Bronchial epithelial cell (primary cell): ENCODE measurements around the gene RASSF4. TPM values are rescaled to one million over a fixed set of nuclear protein-coding genes. Genes with fewer than 3 reads are reported as not detected.
A peak's percentile ranks its signal among the peaks of the same experiment; 100 is the strongest.

Experiments used
- DNase-seq: peaks from one replicate; pipeline ENCODE4 v3.0.0-alpha.2; 2010; ENCODE audit warnings: low read depth
- FAIRE-seq: peaks from 2 replicates; lab custom pipeline; 2011; peaks lifted over from hg19 to GRCh38; lab: Jason Lieb, UNC
- H3K27me3 ChIP-seq: 2 replicates; pipeline ENCODE4 v1.5.1; 2011; ENCODE audit warnings: low read length; ENCODE audit not compliant: control insufficient read depth, insufficient read depth
- H3K36me3 ChIP-seq: 2 replicates; pipeline ENCODE4 v1.5.1; 2011; ENCODE audit warnings: low read length; ENCODE audit not compliant: control insufficient read depth, insufficient read depth
- H3K4me3 ChIP-seq: 2 replicates; pipeline ENCODE4 v1.5.1; 2011; ENCODE audit warnings: mild to moderate bottlenecking, low read depth, low read length, control low read depth
- total RNA-seq: library from RNA; depleted of rRNA; stranded (reverse); fragments of >200 nt; gene quantifications from 2 replicates; pipeline ENCODE4 v1.2.1, GENCODE V29; 2014
- TF ChIP-seq, protein P1 (sequence below): IDR thresholded peaks from 2 replicates; pipeline ENCODE4 v1.5.1; 2011; ENCODE audit warnings: mild to moderate bottlenecking, moderate library complexity, low read length, control low read depth, inconsistent platforms; ENCODE audit not compliant: insufficient read depth, severe bottlenecking

Gene RASSF4
- total RNA-seq, 1 donor from 2014 or later, result 0.26 TPM

DNA sequence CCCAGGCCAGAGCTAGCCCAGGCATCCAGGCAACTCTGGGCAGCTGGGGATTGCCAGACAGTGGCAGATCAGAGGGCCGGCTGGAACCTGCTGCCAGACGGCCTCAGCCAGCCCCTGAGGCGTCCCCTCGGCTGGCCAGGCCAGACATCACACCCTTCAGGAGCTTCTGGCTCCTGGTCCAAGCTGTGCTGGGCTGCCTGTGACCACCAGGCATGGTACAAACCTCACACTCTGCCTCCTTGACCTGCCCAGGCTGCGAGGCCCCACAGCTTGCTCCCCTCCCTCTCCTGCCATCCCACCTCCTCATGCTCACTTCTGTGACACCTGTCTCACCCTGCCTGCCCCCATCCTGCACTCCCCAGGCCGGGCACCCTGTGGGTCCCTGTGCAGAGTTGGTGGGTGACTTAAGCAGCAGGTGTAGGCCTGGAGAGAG, 13.3 kb downstream of the RASSF4 start:
- Histone ChIP-seq H3K36me3 (no peaks in the 10 kb centered on the region), H3K4me3 (no peak overlapping the region), H3K27me3 (no peaks in the 10 kb centered on the region)
- DNase-seq (no peak), FAIRE-seq (no peak)
- TF ChIP-seq, protein P1, sequence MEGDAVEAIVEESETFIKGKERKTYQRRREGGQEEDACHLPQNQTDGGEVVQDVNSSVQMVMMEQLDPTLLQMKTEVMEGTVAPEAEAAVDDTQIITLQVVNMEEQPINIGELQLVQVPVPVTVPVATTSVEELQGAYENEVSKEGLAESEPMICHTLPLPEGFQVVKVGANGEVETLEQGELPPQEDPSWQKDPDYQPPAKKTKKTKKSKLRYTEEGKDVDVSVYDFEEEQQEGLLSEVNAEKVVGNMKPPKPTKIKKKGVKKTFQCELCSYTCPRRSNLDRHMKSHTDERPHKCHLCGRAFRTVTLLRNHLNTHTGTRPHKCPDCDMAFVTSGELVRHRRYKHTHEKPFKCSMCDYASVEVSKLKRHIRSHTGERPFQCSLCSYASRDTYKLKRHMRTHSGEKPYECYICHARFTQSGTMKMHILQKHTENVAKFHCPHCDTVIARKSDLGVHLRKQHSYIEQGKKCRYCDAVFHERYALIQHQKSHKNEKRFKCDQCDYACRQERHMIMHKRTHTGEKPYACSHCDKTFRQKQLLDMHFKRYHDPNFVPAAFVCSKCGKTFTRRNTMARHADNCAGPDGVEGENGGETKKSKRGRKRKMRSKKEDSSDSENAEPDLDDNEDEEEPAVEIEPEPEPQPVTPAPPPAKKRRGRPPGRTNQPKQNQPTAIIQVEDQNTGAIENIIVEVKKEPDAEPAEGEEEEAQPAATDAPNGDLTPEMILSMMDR, result no peak

DNA sequence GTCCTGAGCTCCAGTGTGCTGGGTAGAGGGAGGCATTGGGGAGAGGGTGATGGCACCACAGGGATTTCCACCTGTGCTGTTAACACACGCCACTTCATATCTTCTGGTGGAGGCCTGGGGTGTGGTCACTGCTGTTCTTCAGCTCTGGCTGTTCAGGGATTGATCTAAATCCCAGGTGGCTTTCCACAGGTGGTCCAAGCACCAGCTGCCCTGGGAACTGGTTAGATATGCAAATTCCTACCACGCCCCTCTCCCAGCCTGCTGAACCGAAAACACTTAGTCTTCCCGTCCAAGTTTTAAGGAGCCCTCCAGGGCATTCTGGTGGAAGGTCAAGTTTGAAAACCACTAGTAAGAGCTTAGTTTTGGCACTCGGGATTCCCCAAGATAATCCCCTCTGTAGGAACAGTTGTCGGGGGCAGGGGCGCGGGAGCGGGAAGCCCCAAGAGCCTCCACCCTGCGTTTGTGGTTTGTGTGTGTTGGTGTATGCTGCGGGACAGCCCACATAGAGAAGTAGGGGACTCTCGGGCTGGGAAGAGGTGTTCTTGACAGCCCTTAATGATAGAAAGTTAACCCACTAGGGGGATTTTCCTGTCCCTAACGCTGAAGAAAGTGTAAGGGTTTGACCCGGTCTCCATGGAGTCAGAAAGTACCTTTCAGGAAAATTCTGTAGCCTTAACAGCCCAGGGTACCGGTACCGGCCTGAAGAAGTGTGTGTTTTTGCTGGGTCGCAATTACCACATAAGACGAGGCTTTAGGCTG, 13.9 kb downstream of the RASSF4 start:
- FAIRE-seq, result no peak
- TF ChIP-seq, protein P1, result no peak
- no peaks in the 10 kb centered on the region for H3K27me3 ChIP-seq
- DNase-seq, result no peak
- H3K36me3 ChIP-seq, result no peaks in the 10 kb centered on the region
- no peak overlapping the region for H3K4me3 ChIP-seq

DNA sequence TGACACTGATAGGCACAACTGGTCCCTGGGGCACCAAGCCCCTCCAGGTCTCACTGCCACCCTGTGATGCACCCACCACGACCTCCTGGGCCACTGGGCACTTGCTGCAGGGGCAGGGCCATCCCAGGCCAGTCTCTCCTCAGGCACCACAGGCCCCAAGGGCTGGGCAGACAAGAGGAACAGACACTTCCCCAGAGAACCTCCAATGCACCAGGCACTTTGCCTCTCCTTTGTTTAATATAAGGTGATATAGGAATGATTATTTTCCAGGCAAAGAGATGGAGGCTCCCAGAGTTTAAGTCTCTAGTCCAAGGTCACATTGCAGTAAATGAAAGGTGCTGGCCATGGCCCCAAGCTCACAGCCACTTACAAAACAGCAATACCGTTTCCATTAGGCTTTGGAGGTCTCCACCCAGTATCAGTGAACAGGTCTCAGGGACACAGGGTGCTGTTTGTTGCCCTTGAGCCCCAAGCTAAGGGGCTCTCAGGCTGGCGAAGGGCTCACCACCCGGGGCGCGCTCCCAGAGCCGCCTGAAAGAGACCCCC, 14.6 kb downstream of the RASSF4 start:
- peak overlapping the region; percentile 50 for H3K4me3 ChIP-seq
- DNase-seq (no peak), FAIRE-seq (no peak)
- no peaks in the 10 kb centered on the region for H3K27me3 ChIP-seq
- no peaks in the 10 kb centered on the region for H3K36me3 ChIP-seq
- TF ChIP-seq, protein P1, result no peak

DNA sequence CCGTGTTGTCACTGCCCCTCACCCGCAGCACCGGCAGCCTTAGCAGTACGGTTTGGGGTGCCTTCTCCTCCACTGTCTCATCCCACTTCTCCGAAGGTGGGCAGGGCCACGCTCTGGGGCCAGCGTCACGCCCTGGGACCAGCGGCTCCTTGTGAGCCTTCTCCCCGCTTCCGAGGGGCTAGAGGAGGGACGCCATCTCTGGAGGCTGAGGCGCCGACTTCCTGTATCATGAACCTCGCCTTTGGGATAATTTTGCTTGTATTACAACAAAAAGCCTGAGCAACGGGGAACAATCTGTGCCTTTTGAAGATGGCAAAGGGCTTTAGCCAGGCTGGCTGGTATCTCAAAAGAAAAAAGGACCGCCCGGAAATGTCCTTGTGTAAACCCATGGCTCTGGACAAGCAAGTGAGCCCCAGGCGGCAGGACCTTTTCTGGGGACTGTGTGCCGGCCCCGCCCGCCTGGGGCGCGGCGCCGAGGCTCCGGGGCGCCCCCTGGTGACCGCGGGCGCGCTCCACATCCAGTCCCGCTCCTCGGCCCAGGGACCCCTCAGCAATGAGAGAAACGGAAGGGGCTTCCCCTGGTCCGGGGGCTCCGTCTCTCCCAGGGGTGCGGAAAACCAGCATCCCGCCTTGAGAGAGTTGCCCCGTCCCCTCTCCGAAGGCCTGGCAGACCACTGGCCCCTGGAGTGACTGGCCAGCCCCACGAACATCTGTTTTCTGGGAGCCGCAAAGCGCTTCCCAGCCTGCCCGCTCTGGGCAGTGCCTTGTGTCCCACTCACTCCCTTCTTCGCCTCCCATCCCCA, 15.2 kb downstream of the RASSF4 start:
- H3K27me3 ChIP-seq, result no peaks in the 10 kb centered on the region
- TF ChIP-seq, protein P1, result peak; percentile 79
- peak overlapping the region; percentile 50 for H3K4me3 ChIP-seq
- H3K36me3 ChIP-seq, result no peaks in the 10 kb centered on the region
- FAIRE-seq (no peak), DNase-seq (peak; percentile 17)

DNA sequence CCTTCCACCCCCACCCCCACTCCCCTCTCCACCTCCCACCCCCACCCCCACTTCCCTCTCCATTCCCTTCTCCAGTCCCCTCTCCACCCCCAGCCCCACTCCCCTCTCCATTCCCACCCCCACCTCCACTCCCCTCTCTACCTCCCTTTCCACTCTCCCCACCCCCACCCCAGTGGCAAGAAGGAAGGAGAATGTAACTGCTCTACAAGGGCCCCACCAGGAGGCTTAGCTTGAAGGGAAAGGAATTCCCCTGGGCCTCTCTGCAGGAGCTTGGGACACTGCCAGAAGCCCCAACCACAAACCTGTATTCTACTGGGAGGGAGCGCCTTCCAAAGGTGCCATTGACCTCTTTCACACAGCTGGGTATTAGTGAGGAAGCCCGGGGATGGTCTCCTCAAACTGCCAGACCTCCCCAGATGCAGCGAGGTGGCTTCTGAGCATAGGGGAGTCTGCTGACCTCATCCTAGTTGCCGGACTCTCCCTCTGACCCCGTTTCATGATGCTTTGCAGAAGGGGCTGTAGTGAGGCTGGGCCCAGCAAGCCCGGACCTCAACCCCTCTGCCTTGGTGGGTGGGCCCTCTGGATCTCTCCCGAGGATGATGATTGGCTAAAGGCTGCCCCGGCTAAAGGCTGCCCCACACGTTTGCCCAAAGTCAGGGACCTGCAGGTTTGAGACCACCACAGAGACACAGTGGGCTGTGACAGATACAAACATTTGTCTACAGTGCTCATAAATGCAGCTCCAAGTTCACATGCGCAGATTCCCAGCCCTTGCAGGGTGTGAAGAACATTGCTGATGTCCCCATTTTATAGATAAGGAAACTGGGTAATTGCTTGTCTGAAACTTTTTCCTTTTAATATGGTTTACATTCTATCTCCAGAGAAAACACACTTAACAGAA, 16.1 kb downstream of the RASSF4 start:
- peak; percentile 36 for DNase-seq

More for the DNA sequence above, 16.1 kb downstream of the RASSF4 start:
- FAIRE-seq, result no peak
- Histone ChIP-seq H3K36me3 (no peaks in the 10 kb centered on the region), H3K27me3 (no peaks in the 10 kb centered on the region), H3K4me3 (no peak overlapping the region)
- TF ChIP-seq, protein P1, result no peak
